ENCODE measurements around the gene NAPA. TPM values are rescaled to one million over a fixed set of nuclear protein-coding genes. Genes with fewer than 3 reads are reported as not detected.
A peak's percentile ranks its signal among the peaks of the same experiment; 100 is the strongest.

Gene NAPA
- total RNA-seq, 3 donors from 2014 or later = 82.4 to 117 (median 96.0) TPM

GRCh38 chr19:47521473-47522180 is 6.8 kb upstream of the NAPA start:
- intact Hi-C loops (cut with DNase I; ENCODE audit: low total_unique reads) = loop anchor here (1.0 kb wide), 1 partner anchor 53 kb away; no protein-coding TSS in a partner anchor

GRCh38 chr19:47520839-47521238 is 6.0 kb upstream of the NAPA start:
- Histone ChIP-seq H3K4me1 (no peaks in the 10 kb centered on the region), H3K4me3 (no peak overlapping the region), H3K27ac (no peak overlapping the region), H3K36me3 (no peaks in the 10 kb centered on the region), H3K9me3 (no peaks in the 10 kb centered on the region), H3K27me3 (no peaks in the 10 kb centered on the region)
- TF ChIP-seq CTCF (IDR thresholded peaks at IDR 0.05) = no peak
- no peak for TF ChIP-seq POLR2AphosphoS5 (IDR thresholded peaks at IDR 0.05)
- TF ChIP-seq POLR2A (IDR thresholded peaks at IDR 0.05) = no peak
- intact Hi-C loops (cut with DNase I; ENCODE audit: low total_unique reads) = loop anchor here (1.0 kb wide), 1 partner anchor 53 kb away; no protein-coding TSS in a partner anchor
- DNase-seq (ENCODE audit: low spot score in 2 of 2) = no peak

More at GRCh38 chr19:47521473-47522180, 6.8 kb upstream of the NAPA start:
- Histone ChIP-seq H3K9me3 (no peaks in the 10 kb centered on the region), H3K4me3 (no peak overlapping the region), H3K27ac (peak overlapping the region in 1 of 2 donors; percentile 58), H3K36me3 (no peaks in the 10 kb centered on the region), H3K27me3 (no peaks in the 10 kb centered on the region), H3K4me1 (no peaks in the 10 kb centered on the region)
- no peak for DNase-seq (ENCODE audit: low spot score in 2 of 2)
- no peak for TF ChIP-seq POLR2A (IDR thresholded peaks at IDR 0.05)

DNA sequence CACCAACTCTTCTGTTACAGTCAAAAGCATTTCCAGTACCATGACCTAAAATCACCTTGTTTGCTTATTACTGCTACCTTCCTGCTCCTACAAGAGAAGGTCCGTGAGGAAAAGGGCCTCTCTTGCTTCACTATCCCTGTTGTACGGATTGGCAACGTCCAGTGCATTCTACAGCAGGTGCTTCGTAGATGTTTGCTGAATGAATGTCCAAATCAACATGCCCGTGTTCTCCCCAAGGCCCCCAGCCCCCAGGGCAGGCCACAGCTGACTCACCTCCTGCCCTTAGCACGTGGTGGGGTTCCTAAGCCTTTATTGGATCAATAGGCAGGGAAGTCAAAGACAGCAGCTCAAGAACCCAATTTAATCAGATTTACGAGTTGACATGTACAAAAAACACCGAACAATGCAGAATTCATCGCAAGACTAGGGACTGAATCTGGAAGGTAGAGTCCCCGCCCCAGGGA is 5.5 kb upstream of the NAPA start:
- TF ChIP-seq POLR2AphosphoS5 (IDR thresholded peaks at IDR 0.05) (no peak), CTCF (IDR thresholded peaks at IDR 0.05) (no peak), POLR2A (IDR thresholded peaks at IDR 0.05) (no peak)
- DNase-seq (ENCODE audit: low spot score in 2 of 2) = no peak
- Histone ChIP-seq H3K4me1 (no peaks in the 10 kb centered on the region), H3K27me3 (no peaks in the 10 kb centered on the region), H3K27ac (no peak overlapping the region), H3K4me3 (no peak overlapping the region), H3K36me3 (no peaks in the 10 kb centered on the region), H3K9me3 (no peaks in the 10 kb centered on the region)
- intact Hi-C loops (cut with DNase I; ENCODE audit: low total_unique reads) = no loop called here

GRCh38 chr19:47518854-47519253 is 4.0 kb upstream of the NAPA start:
- intact Hi-C loops (cut with DNase I; ENCODE audit: low total_unique reads) = no loop called here
- Histone ChIP-seq H3K27me3 (no peaks in the 10 kb centered on the region), H3K36me3 (no peaks in the 10 kb centered on the region), H3K9me3 (no peaks in the 10 kb centered on the region), H3K4me3 (no peak overlapping the region), H3K27ac (no peak overlapping the region), H3K4me1 (no peaks in the 10 kb centered on the region)
- no peak for TF ChIP-seq CTCF (IDR thresholded peaks at IDR 0.05)
- no peak for TF ChIP-seq POLR2AphosphoS5 (IDR thresholded peaks at IDR 0.05)
- TF ChIP-seq POLR2A (IDR thresholded peaks at IDR 0.05) = no peak
- no peak for DNase-seq (ENCODE audit: low spot score in 2 of 2)

- Histone ChIP-seq H3K4me3 (no peak overlapping the region), H3K27ac (no peak overlapping the region), H3K4me1 (peaks cover 0 to 4% of the 10 kb centered on the region in 2 donors), H3K36me3 (no peaks in the 10 kb centered on the region), H3K9me3 (no peaks in the 10 kb centered on the region), H3K27me3 (no peaks in the 10 kb centered on the region)
- DNase-seq (ENCODE audit: low spot score in 2 of 2) = no peak
- TF ChIP-seq CTCF (IDR thresholded peaks at IDR 0.05) (no peak), POLR2AphosphoS5 (IDR thresholded peaks at IDR 0.05) (no peak), POLR2A (IDR thresholded peaks at IDR 0.05) (no peak)
- intact Hi-C loops (cut with DNase I; ENCODE audit: low total_unique reads) = no loop called here
These were observed 3.3 kb upstream of the NAPA start for GRCh38 chr19:47518139-47518538.

All from breast epithelium (tissue), 4 donors.